DMS79 (cell line): ENCODE measurements around the gene MAPK8.

Experiments
- DNase-seq: peaks from one replicate; lab custom pipeline; 2025; lab: John Stamatoyannopoulos, UW

MAPK8 gene

DNA sequence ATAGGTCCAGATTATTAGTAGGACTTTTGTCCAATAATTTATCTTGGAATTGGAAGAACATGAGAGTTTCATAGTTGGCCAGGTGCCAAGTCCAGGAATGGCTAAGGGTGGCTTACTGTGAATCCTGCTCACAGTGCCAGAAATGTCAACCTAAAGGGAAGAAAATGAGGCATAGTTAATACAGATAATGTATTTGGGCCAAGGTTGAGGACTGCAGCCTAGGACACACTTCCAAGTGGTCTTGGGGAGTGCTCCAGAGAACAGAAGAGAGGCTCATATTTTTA is 78.2 kb downstream of the MAPK8 start:
- DNase-seq: no peak

DNA sequence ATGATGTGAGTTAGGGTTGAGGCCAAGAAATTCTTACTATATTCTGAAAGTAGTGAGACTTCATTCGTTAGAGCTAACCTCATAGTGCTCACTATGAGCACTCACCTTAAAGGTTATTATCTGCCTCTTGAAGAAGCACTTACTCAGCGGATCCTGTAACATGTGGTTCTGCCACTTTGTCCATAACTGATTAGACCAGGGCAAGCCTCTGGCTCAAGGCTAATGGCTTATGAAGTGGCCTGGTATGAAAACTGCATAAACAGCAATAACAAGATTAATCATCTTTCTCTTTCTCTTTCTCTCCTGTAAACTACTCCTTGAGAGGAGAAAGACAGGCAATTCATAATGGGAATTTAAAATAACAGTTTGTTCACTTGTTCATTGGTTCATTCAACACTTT is 82.8 kb downstream of the MAPK8 start:
- peak; percentile 75 for DNase-seq

DNA sequence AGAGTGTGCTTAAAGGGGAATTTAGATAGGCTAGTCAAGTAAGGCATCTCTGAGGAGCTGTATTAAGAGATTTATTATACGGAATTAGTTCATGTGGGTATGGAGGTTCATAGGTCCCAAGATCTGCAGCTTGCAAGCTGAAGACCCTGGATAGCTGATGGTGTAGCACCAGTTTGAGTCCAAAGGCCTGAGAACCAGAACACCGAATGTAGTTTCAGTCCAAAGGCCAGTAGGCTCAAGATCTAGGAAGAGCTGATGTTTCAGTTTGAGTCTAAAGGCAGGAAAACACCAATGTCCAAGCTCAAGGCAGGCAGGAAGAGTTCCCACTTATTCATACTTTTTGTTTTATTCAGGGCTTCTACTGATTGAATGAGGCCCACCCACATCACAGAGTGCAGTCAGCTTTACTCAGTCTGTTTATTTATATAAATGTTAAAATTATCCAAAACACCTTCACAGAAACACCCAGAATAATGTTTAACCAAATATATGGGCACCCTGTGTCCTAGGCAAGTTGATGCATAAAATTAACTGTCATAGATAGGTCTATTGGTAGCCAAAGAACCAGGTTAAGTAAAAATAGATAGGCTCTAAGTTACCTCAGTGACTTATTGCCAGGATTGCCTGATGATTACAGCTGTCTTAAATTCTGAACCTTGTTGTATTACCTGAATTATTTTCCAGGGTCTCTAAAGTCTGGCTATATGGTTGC is 83.5 kb downstream of the MAPK8 start:
- no peak for DNase-seq

DNA sequence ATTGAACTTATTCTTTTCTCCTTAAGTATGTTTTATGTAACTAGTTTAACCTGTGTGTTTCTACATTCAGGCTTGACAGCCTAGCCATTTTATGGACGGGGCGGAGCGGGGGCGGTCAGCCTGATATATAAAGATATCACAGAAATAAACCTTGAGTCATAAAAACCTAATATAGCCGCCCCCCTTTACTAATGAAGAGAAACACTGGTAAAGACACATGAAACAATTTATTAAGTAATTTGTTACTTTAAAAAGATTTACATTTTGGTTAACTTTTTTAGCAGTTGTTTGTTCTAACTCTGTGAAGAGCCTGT is 84.0 kb downstream of the MAPK8 start:
- no peak for DNase-seq

DNA sequence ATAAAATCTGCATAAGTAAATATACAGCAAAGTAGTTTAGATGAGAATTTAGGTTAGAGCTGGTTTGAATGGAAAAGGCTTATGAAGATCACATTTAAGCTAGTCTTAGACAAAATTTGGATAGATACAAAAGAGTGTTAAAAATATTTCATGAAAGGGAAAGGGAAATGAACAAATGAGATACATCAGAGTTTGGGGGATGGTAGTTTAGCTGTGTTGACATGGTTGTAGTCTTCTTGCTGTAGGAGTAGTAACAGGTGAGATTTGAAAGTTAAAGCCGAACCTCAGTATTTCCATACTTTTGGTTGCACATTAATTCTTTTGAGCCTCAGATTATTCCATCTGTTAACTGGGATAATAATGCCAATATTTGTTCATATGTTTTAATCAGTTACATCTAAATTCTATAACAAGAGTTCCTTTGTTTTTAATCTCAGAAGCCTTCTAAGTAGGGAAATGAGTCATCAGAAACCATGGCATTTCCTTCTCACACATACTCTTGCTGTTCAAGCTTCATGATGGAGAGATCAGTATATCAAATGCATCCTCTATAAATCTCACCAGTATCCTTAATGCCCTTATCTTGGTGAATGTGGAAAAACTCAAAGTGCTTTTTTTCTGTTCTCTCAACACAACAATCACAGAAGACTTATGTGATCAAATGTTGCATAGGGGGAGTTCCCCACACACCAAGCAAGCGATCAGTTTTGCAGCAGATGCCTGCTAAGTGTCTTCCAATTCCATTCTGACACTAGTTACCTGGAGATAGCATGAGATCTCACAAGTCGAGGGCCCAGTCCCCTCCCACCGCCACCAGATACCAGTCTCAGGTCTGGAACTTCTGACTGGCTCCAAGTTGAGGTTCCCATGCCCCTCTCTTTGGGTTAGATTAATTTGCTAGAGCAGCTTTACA is 84.7 kb downstream of the MAPK8 start:
- DNase-seq: no peak

DNA sequence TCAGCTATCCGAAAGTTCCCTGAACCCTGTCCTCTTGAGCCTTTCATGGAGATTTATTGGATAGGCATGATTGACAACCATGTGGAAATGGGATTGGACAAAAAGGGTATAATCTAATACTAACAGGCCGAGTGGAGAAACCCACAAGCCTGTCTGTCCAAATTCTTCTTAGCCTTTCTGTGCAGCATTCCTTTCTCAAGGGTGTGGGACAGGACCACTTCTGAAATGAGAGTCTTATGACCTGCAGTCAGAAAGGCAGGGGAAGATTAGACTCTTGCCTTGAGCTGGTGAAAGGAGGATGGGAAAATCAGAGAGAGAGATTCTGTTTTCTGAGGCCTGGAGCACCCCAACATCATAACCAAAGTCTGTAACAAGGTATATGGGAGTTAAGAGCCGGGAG is 85.5 kb downstream of the MAPK8 start:
- DNase-seq: no peak

DNA sequence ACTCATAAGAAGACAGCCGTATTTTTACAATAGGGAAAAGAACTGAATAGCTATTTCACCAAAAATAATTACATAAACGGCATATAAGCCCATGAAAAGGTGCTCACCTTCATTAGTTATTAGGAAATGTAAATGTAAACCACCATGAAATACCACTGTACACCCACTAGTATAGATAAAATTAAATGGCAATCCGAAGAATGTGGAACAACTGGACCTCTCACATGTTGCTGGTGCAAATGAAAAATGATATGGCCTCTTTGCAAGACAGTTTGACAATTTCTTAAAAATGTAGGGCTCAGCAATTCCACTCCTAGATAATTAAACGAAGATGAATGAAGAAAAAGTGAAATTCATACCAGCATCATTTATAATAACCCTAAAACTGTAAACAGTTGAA is 91.8 kb downstream of the MAPK8 start:
- no peak for DNase-seq

DNA sequence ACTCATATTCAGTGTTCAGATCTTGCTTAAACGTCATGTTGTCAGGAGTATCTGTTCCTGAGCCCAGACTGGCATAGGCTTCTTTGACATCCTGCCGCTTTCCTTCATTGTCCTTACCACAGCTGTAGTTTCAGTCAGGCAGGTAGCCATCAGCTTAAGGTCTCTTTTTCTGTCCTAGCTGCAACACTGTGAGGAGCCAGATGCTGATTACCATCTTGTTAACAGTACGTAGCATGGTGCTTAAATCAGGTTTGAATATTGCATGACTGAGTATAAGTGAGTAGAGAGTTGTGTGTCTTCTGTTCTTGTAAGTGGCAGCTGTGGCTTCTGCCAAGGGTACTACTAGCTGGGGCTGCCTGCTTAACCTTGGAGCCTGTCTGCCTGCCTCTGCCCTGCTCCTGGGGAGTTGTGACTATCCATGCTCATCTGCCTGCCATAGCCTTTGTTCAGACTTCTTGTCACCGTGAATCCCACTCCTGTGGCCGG is 92.6 kb downstream of the MAPK8 start:
- DNase-seq: peak; percentile 25

DNA sequence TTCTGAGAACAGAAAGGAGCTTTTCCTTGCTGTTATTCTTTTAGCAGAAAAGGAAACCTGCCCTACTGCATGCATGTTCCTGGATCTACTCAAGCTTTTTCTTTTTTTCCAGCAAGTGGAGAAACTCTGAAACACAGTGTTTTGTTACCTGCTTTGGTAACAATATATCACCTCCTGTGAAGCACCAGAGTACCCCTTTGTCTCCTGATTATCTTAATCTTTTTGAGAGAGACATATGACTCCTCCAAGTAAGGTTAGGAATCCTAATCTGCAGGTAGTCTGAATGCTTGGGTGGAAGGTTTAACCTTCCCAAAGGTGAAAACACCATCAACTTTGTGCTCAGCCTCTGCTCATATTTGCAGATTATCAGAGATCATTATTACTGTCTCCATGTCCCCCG is 93.1 kb downstream of the MAPK8 start:
- no peak for DNase-seq

DNA sequence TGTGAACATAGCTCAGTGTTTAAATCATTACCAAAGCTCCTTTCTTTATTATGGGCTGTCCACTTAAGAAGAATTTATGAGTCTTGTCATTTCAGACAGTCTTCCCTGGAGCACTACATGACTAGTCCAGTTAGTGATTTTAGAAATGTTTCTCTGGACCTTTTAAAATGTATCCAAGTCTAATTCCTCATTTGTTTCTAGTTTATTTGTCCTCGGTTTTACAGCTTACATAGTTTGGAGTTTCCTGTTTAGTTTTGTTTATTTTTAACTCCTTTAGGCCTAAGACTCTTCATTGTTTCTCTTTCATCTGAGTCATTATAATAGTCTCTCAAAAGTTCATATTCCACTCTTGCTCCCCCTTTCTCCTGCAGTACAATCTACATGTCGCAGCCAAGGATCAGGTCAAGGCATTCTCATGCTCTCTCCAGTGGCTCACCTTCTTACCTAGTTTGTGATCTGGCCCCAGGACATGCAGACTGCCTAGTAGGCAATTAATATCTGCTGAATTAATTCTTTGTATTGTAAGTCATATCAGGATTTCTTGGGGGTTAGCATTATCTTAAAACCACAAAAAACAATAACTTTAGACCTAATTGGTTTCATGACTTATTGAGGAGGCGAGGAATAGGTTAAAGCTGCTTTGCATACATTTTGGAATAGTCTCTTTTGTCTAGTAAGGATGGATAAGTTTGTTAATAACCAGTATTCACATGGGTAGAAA is 93.8 kb downstream of the MAPK8 start:
- DNase-seq: no peak

DNA sequence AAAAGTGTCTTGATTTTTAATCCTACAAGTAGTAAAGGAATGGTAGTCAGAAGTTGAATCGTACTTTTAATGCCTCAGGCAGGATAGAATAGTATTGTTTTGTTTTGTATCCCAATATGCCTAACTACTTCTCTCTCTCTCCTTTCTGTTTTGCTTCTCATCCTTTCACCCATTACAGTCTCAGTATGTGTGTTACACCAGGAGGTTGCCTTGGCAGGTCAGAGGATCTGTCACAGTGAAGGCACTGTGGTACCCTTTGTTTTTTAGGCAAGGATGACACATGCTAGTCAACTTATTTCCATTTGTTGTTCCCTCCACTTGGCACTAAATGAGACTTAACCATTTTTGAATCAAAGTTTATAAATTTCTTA is 94.4 kb downstream of the MAPK8 start:
- DNase-seq: no peak

DNA sequence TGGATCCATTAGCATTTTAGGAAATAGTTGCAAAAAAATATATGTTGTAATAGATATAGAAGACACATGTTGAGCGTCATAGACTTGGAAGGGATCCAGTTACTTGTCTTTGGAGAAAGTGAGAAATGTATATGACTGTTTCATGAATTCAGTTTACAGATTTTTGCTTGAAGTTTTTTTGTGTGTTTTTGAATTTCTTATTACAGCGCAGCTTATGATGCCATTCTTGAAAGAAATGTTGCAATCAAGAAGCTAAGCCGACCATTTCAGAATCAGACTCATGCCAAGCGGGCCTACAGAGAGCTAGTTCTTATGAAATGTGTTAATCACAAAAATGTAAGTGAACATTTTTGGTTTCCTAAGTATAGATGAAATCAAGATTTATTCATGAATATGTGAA is 98.2 kb downstream of the MAPK8 start:
- no peak for DNase-seq

DNA sequence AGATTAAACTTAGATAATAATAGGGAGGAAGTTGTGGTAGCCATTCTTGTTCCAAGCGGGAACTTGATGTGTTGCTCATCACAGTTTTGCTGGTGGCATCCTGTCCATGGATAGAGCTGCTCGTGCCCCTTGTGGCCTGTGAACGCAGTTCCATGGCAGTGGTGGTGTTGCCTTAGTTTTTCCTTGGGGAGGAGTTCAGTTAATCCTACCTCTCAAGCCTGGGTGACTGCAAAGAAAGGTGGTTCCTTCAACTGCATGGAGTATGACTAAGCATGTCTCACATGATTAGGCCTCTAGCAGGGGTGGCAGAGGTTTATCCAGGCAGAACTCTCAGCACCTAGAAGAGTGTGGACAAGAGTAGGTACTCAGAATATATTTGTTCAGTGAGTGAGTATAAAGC is 99.7 kb downstream of the MAPK8 start:
- peak; percentile 66 for DNase-seq

DNA sequence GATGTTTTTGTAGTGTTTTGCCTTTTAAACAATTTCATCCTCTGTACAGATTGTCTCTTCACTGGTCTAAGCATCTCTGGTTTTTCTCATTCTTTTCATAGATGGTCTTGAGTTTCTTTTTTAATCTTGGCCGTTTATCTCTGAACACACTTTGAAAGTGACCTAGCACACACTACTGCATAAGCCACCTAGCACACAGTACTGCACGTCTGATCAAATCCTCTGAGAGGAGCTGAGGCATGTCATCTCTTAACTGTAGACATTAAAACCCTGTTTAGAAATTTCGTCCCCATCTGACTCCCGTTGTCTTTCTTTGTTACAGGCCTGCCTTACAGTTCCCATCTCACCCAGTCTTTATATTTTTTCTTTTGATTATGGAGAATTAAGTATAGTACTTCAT is 100.2 kb downstream of the MAPK8 start:
- no peak for DNase-seq

DNA sequence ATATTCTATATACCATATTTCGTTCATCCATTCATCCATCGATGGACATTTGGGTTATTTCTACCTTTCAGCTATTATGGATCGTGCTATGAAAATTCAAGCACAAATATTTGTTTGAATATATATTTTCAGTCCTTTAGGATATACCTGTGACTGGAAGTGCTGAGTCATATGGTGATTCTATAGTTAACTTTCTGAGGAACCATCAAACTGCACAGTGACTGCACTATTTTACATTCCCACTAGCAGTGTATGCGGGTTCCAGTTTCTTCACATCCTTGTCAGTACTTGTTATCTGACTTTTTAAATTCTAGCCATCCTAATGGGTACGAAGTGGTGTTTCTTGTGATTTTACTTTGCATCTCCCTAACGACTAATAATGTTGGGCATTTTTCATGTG is 104.0 kb downstream of the MAPK8 start:
- no peak for DNase-seq

DNA sequence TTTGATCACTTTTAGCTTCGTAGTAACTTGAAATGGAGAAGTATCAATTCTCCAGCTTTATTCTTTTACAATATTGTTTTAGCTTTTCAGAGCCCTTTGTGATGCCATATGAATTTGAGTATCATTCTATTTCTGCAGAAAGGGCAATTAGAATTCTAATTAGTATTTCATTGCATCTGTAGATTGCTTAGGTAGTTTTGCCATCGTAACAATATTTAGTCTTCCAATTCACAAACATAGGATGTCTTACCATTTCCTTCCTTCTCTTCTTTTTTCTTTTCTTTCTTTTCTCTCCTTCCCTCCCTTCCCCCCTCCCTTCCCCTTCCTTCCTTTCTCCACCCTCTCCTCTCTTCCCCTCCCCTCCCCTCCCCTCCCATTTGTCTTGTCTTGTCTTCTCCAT is 105.0 kb downstream of the MAPK8 start:
- DNase-seq: no peak

DNA sequence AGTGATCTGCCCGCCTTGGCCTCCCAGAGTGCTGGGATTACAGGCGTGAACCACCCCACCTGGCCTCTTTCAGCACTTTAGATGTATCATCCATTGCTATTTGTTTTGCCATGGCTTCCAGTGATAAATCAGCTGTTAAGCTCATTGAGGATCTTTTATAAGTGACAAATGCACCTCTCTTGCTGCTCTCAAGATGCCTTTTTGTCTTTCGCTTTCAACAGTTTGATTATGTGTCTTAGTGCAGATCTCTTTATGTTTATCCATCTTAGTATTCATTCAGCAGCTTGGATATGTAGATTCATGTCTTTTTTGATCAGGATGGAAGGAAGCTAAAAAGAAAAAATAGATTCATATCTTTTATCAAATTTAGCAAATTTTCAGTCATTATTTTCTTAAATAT is 105.6 kb downstream of the MAPK8 start:
- DNase-seq: no peak

DNA sequence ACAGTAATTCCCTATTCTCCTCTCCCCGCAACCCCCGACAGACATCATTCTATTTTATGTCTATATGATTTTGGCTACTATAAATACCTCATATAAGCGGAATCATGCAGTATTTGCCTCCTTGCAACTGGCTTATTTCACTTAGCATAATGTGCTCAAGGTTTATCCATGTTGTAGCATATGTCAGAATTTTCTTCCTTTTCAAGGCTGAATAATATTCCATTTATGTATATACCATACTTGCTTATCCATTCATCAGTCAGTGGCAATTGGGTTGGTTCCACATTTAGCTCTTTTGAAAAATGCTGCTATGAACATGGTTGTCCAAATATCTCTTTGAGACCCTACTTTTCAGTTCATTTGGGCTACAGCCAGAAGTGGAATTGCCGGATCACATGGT is 106.5 kb downstream of the MAPK8 start:
- DNase-seq: no peak

DNA sequence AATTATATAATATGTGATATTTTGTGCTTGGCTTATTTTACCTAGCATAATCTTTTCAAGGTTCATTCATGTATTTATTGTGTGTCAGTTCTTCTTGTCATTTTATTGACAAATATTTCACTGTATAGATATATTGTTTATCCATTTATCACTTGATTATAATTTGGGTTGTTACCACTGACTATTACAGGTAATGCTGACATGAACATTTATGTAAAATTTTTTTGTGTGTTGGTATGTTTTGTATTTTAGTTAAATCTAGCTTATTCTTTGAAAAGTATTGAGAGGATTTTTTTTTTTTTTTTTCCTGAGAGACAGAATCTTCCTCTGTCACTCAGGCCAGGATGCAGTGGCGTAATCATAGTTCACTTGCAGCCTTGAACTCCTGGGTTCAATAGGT is 107.7 kb downstream of the MAPK8 start:
- no peak for DNase-seq

DNA sequence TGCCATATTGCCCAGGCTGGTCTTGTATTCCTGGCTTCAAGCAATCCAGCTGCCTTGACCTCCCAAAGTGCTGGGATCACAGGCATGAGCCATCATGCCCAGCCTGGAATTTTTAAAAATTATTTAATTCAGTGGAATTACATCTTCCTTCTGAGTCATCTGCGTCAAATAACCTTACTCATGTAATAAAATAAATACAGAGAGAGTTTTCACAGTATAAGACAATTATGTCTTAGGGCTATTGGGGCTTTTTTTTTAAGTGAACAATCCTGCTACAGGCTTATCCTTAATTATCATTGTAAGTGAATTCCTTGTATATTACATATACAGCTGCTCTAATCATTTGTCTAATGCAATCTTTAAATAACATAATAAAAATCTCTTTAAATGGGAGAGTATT is 108.3 kb downstream of the MAPK8 start:
- no peak for DNase-seq

DNA sequence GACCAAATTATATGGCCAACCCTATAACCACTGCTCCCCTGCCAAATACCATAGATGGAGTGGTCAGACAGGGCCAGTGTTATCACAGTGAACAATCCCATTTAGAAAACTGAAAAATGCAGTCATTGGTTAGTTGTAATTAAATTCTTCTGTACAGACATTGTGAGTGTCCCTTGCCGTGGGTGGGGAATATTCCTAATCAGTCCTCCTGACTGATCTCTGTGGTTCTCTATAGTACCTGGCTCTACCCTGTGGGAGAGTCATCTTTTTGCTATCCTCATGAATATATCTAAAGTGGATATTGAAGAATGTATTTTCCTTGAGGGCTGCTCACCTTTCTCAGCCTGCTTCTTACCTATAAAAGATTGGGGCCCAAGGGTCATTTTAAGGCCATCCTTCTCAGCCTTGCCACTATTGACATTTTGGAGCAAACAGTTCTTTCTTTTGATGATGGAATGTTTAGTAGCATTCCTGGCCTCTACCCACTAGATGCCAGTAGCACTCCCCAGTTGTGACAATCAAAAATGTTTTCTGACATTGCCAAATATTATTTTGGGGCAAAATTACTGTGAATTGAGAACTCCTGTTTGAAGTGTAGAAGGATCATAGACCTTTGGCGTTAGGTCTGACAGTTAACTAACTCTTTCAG is 110.2 kb downstream of the MAPK8 start:
- DNase-seq: no peak

DNA sequence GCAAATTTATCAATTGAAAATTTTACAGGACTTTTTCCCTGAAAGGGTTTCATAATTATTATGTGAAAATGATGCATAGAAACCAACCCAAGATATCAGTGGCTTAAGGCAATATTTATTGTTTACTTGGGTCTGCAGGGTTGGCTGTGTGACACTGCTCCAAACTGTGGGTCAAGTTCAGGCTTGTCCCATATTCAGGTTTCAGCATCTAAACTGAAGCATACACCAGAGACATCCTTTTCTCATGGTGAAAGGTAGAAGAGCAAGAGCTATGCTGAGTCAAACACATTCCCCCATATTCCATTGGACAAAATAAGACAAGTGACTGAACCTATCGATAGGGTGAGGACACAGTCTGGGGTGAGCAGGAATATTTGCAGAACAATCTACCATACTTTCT is 110.9 kb downstream of the MAPK8 start:
- DNase-seq: no peak
